Hepatocyte (in vitro differentiated cells): ENCODE data around the gene XIRP2.
A peak's percentile ranks its signal among the peaks of the same experiment; 100 is the strongest.

Experiments used
- CTCF ChIP-seq: fragments of 200-600 bp; sonication (generic); IDR thresholded peaks from 2 replicates; pipeline ENCODE4 v1.5.1; 2016; ENCODE audit warnings: antibody characterized with exemption, mild to moderate bottlenecking; ENCODE audit not compliant: poor library complexity
- EZH2 ChIP-seq: fragments of 200-600 bp; sonication (generic); IDR thresholded peaks from 2 replicates; pipeline ENCODE4 v1.6.1; 2016; ENCODE audit warnings: antibody characterized with exemption, mild to moderate bottlenecking, borderline replicate concordance

DNA sequence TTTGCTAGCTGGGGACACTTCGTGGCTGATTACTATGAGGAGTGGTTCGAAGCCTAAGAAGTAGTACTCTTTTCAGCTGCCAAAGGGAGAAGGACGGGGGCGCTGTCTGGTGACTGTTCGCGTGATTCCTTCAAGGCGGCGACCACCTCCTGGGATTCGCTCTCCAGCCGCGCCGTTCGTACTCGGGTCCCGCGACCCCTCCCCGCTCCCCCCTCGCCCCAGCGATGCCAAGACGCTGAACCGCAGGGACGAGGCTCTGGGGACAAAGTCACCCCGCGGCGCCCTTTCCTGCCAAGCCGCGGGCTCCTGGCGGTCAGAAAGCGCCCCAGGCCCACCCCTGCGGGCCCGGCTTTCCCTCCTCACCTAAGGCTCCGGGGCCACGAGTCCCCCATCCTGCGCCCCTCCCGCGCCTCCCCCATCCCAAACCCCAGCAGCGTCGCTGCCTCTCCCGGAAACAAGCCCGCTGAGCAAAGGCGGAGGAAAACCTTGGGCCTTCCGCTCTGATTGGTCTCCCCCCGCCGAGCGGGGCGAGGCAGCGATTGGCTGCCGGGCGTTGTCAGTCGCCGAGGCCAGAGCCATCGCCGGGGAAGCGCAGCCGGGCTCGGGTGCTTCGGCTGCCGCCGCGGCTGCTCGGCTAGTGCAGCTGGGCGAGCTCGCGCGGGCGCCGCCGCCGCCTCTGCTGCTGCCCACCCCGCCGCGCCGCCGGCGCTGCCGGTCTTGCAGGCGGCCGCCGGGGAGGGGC lies 404.3 kb downstream of the XIRP2 start, which contains the start of gene B3GALT1:
- peak; percentile 60 for TF ChIP-seq CTCF
- no peak for TF ChIP-seq EZH2
